GM10248 (cell line): ENCODE results near the gene ZNF423.
"Not testable (repeated sequence)": the region's sequence is repeated elsewhere in the genome, so short reads cannot be mapped to it uniquely, and the experiment has no call there.

Experiments
- CTCF ChIA-PET: fragments of 300-600 bp; sonication (Branson Sonifier 250); formaldehyde crosslinking; extraction: SDS; loops from one replicate; lab custom pipeline; 2021; ENCODE audit warnings: antibody characterized with exemption; lab: Yijun Ruan, JAX
- POLR2A ChIA-PET: fragments of 350-650 bp; sonication (Branson Sonifier 250); formaldehyde crosslinking; extraction: SDS; loops from one replicate; lab custom pipeline; 2020; ENCODE audit warnings: antibody characterized with exemption; lab: Yijun Ruan, JAX
- DNase-seq: peaks from one replicate; pipeline ENCODE4 v3.0.0; 2012; ENCODE audit errors: extremely low spot score
- TF ChIP-seq, protein P1 (sequence below): IDR thresholded peaks from 2 replicates; pipeline ENCODE4 v1.5.1; 2012; ENCODE audit warnings: mild to moderate bottlenecking, low read depth; ENCODE audit errors: extremely low read depth, missing control alignments, control extremely low read depth

Gene ZNF423

DNA sequence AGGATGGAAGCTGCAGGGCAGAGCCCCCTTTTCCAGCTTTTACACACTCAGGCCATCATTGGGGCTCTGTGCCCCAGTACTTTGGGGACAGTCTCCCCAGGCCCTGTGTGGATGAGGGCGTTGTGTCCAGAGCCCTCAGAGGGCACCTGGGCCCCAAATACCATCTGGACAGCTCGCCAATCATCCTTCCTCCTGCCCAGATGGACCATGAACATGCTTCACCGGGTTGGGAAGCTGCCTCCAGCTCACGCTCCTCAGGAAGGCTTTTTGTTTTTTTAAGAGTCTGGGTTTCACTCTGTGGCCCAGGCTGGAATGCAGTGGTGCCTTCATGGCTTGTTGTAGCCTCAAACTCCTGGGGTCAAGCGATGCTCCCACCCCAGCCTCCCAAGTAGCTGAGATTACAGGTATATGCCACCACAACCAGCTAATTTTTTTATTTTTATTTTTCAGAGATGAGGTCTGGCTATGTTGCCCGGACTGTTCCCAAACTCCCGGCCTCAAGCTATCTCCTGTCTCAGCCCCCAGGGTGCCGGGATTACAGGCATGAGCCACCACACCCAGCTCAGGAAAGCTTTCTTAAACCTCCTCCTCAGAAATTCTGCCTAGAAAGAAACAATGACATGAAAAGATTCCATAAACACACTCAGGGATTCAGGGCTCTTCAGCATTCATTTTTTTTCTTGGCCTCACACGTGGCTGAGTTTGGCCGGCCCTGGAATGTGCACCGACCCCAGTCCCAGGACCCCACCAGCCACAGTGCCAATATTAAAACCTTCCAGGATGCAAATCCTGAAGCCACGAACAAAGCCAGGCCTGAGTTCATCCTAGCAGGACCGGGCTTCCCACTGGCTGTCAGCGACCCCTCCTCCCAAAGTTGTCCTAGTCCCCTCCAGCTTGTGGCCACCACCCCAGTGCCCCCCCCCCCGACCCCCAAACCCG, 27.4 kb upstream of the ZNF423 start:
- ChIA-PET CTCF (interaction anchor here (1.3 kb wide), 1 partner anchor 26 kb away, joined by 4 read pairs; no protein-coding TSS in a partner anchor), POLR2A (no interaction called here)
- TF ChIP-seq, protein P1, sequence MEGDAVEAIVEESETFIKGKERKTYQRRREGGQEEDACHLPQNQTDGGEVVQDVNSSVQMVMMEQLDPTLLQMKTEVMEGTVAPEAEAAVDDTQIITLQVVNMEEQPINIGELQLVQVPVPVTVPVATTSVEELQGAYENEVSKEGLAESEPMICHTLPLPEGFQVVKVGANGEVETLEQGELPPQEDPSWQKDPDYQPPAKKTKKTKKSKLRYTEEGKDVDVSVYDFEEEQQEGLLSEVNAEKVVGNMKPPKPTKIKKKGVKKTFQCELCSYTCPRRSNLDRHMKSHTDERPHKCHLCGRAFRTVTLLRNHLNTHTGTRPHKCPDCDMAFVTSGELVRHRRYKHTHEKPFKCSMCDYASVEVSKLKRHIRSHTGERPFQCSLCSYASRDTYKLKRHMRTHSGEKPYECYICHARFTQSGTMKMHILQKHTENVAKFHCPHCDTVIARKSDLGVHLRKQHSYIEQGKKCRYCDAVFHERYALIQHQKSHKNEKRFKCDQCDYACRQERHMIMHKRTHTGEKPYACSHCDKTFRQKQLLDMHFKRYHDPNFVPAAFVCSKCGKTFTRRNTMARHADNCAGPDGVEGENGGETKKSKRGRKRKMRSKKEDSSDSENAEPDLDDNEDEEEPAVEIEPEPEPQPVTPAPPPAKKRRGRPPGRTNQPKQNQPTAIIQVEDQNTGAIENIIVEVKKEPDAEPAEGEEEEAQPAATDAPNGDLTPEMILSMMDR, result no peak
- DNase-seq, result no peak

DNA sequence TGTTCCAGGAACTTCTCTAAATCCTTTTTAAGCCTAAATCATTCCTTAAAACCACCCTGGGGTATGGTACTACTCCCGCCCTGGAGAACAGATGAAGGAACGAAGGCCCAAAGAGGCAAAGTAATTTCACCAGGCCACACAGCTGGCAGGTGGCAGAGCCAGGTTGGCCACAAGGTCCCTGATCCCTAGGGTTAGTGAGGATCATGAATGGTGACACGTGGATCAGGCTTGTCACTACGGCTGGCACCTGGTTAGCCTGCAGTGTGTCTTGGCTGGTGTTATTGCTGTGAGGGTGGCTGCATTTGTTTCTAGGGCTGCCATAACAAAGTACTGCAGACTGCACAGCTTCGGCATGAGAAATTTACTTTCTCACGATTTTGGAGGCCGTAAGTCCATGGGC, 26.0 kb upstream of the ZNF423 start:
- CTCF ChIA-PET, result interaction anchor here (2.1 kb wide), 1 partner anchor 15 kb away, joined by 4 read pairs; no protein-coding TSS in a partner anchor
- POLR2A ChIA-PET, result no interaction called here
- DNase-seq, result no peak
- TF ChIP-seq, protein P1, result no peak

DNA sequence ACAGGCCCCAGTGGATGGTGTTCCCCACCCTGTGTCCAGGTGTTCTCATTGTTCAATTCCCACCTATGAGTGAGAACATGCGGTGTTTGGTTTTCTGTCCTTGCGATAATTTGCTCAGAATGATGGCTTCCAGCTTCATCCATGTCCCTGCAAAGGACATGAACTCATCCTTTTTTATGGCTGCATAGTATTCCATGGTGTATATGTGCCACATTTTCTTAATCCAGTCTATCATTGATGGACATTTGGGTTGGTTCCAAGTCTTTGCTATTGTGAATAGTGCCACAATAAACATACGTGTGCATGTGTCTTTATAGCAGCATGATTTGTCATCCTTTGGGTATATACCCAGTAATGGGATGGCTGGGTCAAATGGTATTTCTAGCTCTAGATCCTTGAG, 22.6 kb upstream of the ZNF423 start:
- POLR2A ChIA-PET, DNase-seq: not testable (repeated sequence)
- CTCF ChIA-PET, result interaction anchor here (2.7 kb wide), 1 partner anchor 9 kb away, joined by 10 read pairs; no protein-coding TSS in a partner anchor

DNA sequence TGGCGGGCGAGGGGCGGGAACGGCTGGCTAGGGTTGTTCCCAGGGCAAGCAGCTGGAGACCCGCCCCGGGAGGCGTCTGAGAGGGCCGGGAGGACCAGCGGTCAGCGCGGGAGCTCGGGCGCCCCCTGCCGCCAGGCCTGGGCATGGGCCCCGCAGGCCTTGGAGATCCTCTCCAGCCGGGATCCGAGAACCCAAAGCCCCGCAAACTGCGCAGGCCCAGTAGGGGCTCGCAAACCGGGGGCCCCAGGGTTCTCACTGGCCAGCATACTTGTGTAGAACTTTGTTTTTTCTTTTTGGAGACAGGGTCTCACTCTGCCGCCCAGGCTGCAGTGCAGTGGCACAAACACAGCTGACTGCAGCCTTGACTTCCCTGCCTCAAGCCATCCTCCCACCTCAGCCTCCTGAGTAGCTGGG, 20.8 kb upstream of the ZNF423 start:
- POLR2A ChIA-PET, result no interaction called here
- DNase-seq, result peak; percentile 81
- CTCF ChIA-PET, result interaction anchor here (1.1 to 2.7 kb wide), 11 partner anchors 10 to 427 kb away, joined by 3 to 10 read pairs (median 4); no protein-coding TSS in a partner anchor
- TF ChIP-seq, protein P1, result peak; percentile 56

DNA sequence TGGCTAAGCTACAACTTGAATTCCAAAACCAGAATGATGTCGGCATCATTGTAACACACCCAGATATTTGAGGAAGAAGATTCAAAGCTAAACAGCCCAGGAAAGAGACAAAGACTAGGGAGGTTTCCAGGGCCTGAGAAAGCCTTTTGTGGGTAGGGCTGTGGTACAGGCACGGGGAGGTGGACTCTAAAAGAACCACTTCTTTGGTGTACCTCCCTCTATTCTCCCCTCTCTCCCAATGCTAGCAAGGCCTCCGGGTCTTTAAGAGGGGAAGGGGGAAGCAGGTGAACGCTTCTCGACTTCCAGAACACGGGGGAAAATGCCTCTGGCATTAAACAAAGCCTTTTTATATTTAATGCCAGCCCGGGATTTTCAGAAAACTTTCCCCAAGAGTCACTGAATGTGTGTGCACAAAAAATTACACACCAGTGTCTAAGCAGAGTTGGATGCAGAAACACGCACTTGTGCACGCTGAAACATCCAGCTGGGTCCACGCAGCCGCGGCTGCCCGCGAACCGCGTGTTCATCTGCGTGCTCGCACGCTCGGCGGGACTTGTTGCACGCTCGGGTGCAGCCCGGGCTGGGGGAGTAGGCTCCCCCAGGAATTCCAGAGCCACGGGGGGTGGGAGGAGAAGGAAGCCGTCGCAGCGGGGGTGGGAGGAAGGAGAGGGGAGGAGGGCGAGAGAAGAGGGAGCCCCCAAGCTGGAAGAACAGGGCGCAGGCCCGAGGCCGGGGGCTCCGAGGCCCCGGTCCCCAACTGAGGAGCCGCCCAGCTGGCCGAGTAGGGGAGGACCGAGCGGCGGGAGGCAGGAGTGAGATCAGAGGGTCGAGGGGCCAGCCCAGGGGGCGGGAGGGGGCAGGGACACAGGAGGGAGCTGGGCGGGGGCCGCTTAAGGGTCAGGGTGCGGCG, 20.1 kb upstream of the ZNF423 start:
- POLR2A ChIA-PET, result no interaction called here
- DNase-seq, result no peak
- TF ChIP-seq, protein P1, result no peak
- CTCF ChIA-PET, result interaction anchor here (1.1 to 2.9 kb wide), 9 partner anchors 11 to 184 kb away, joined by 3 to 10 read pairs (median 4); no protein-coding TSS in a partner anchor

DNA sequence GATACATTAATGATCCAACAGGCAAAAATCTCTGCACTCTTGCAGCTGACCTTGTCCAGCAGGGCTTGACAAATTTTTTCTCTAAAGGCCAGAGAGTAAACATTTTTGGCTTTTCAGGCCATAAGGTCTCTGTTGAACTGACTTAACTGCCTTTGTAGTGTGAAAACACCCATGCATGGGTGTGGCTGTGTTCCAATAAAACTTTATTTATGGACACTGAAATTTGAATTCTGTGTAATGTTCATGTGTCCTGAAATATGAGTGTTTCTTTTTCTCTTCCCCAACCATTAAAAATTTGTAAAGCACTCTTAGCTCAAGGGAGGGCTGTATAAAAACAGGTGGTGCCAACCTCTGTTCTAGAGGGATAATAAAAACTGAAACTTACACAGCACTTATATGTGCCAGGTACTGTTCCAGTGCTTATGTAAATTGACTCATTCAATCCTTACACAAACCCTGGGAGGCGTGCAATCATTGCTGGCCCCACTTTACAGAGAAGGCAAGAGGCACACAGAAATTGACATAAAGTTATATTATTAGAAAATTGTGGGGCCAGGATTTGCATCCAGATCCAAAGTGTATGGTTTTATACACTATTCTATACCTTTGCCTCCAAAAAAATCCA, 18.8 kb upstream of the ZNF423 start:
- ChIA-PET CTCF (interaction anchor here (0.8 to 2.9 kb wide), 4 partner anchors 12 to 23 kb away, joined by 3 to 8 read pairs (median 4); no protein-coding TSS in a partner anchor), POLR2A (no interaction called here)

DNA sequence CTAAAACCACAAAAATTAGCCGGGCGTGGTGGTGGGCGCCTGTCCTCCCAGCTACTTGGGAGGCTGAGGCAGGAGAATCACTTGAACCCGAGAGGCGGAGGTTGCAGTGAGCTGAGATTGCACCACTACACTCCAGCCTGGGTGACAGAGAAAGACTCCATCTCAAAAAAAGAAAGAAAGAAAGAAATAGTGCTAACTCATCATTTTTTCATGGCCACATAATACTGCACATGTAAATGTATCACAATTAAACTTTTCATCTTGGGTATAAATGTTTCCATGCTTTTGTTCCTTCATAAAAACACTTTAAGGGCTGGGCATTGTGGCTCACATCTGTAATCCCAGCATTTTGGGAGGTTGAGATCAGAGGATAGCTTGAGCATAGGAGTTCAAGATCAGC, 15.9 kb upstream of the ZNF423 start:
- CTCF ChIA-PET, POLR2A ChIA-PET, DNase-seq: not testable (repeated sequence)

More for the DNA sequence above, 18.8 kb upstream of the ZNF423 start:
- DNase-seq, result no peak
- TF ChIP-seq, protein P1, result no peak
